Astrocyte of the spinal cord (primary cell): ENCODE results near the gene RBM44.

Experiments used
- DNase-seq: peaks from one replicate; pipeline ENCODE4 v3.0.0; 2011; ENCODE audit warnings: low read depth, low spot score
- H3K4me3 ChIP-seq: 2 replicates; pipeline ENCODE4 v1.5.1; 2011; ENCODE audit warnings: low read depth, mild to moderate bottlenecking, low read length, moderate library complexity
- CTCF ChIP-seq: IDR thresholded peaks from 2 replicates; pipeline ENCODE4 v1.5.1; 2012; ENCODE audit warnings: low read depth, mild to moderate bottlenecking, low read length, inconsistent platforms
- in situ Hi-C: cut with HindIII; loops from 2 replicates; pipeline ENCODE4 v1.10.0; 2017; ENCODE audit warnings: low sequenced_read_pairs

RBM44 gene

GRCh38 chr2:237875256-237876060 is 76.9 kb downstream of the RBM44 start:
- in situ Hi-C loops = no loop called here
- TF ChIP-seq CTCF = no peak
- no peak overlapping the region for H3K4me3 ChIP-seq
- no peak for DNase-seq

GRCh38 chr2:237876061-237876526 is 77.5 kb downstream of the RBM44 start:
- no peak for TF ChIP-seq CTCF
- in situ Hi-C loops = no loop called here
- H3K4me3 ChIP-seq = no peak overlapping the region
- DNase-seq = no peak

- H3K4me3 ChIP-seq = no peak overlapping the region
- no peak for TF ChIP-seq CTCF
- no peak for DNase-seq
- in situ Hi-C loops = no loop called here
Measured at GRCh38 chr2:237876532-237876931, 78.0 kb downstream of the RBM44 start.

- no peak overlapping the region for H3K4me3 ChIP-seq
- no peak for DNase-seq
- no peak for TF ChIP-seq CTCF
- in situ Hi-C loops = no loop called here
Measured at GRCh38 chr2:237876951-237877491, 78.4 kb downstream of the RBM44 start.

- DNase-seq = no peak
- in situ Hi-C loops = no loop called here
- no peak for TF ChIP-seq CTCF
- no peak overlapping the region for H3K4me3 ChIP-seq
Measured at GRCh38 chr2:237877576-237878307, 79.2 kb downstream of the RBM44 start.

GRCh38 chr2:237878321-237879057 is 79.9 kb downstream of the RBM44 start:
- no peak overlapping the region for H3K4me3 ChIP-seq
- TF ChIP-seq CTCF = no peak
- DNase-seq = no peak
- in situ Hi-C loops = no loop called here
